DMS53 treated with DMSO at 0.1 percent for 48 hours (cell line): ENCODE measurements around the gene DCTN3.

Experiments used
- DNase-seq: peaks from one replicate; lab custom pipeline; 2025; ENCODE audit not compliant: unreplicated experiment; lab: John Stamatoyannopoulos, UW

The DCTN3 gene

DNA sequence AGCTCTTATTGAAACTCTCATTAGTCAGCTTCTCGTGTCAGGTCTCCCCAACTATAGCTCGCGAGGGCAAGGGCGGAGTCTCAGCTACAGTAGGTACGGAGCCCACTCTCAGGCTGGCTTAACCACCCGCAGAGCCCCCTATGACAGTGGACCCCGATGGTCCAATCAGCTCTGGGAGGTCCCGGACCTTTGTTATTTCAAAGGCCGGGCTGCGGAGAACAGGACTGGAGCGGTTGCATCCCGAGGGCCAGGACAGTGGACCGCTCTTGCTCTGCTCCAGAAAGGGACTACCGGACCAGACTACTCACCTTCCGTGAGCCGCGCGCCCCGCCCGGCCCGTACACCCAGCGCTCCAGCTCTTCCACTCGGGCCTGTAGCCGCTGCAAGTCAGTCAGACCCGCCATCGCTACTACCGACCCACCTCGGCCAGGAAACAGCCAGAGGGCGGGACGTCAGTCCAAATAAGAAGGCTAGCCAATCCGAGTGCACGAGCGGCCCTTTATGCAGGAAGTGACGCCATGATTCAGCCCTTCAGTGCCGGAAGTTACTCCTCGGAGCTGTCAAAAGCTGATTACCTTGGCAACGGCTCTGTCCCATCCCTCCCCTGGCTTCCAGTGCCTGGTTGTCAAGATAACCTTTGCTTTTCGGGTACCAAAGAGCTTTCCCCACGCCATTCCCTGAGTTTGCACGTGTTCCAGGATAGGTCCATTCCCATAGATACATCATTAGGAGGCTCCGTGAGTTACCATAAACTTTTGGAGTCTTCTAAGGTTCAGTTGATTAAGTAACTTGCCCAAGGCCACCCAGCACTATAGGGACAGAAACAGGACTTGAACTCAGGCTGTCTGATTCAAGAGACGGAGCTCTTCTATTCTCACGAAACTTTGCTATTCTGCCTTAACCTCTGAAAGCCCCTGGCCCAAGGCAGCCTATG lies at the start of gene DCTN3:
Gene DCTN3, minus strand, starts transcription at position 435 of the 934 bp plus-strand sequence. Its CDS starts 31 bp downstream, at position 404.
- DNase-seq: peak; percentile 76

DNA sequence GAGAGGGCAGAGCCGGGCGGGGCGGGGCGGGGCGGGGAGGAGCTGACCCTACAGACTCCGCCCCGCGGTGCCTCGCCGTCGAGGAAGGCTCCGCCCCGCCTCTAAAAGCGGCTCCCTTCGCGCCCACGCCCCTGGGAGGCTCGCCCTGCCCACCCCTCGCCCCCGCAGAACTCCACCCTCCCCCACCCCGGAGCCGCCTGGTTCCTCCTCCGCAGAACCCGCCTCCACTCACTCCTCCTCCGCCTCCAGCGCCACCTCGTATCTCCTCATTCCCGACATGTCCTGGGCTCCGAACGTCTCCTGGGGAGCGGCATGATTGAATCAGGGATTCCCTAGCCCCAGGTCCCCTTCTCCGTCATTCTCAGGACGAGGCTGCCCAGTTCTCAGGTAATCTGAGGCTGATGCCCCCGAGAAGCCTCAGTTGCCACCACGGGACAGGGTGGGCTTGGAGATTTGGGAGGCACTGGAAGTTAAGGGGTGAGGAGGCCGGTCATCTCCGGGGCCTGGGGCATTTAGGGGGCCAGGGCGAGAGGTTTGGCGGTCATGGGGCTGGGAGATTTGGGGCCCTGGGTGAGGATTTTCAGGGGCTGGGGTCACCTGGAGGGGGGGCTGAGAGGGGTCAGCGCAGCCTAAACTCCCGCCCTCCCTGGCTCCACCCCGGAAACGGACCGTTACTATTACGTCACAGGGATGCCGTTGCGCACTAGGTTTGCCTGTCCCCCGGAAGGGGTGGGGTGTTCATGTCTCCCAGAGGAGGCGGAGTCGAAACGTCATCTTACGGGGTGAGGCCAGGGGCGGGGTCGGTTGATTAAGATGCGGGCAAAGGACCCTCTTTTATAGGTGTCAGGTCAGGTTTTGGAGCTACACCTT lies 45.3 kb upstream of the DCTN3 start:
- peak; percentile 61 for DNase-seq

- no peak for DNase-seq
Observed at GRCh38 chr9:34665067-34665380, 44.7 kb upstream of the DCTN3 start.

DNA sequence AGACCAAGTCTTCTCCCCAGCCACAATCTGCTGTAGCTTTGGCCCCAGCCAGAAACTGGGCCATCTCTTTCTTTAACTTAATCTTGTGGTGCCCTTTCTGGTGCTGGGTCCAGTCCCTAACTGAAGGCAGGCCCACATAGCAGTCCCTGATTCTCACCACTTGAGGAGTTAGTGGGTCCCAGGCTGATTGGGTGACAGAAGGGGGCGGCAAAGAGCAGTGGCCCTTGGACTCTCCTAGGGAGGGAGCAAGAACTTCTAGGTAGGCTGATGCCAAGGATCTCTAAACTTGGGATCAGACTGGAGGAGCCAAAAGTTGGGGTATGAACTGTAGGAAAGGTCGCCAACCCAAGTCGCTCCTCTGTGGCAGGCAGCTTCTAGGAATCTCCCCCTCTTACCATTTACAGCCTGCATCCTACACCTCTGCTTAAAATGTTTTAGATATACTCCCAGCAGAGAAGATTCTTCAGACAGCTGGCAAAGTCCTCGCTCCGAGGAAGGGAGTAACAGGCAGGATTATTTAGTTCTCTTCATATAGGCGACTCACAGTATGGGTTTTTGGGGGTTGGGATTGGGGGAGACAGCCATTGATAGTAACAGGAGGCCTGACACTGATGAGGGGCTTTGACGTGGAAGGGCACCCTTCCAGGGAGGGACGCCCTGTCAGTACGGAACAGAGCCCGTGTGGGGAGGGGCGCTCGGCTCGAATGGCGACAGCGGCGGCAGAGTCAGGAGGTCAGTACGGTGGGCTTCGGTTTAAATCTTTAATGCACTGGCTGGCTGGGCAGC lies 44.2 kb upstream of the DCTN3 start:
- peak; percentile 16 for DNase-seq

GRCh38 chr9:34663303-34663605 lies 43.0 kb upstream of the DCTN3 start:
- DNase-seq: no peak

- no peak for DNase-seq
Observed at GRCh38 chr9:34662526-34663302, 42.4 kb upstream of the DCTN3 start, which contains the start of gene CCL27. TSS of gene CCL27 (minus strand) at chr9:34662657. CDS start at chr9:34662633, 24 bp downstream.

DNA sequence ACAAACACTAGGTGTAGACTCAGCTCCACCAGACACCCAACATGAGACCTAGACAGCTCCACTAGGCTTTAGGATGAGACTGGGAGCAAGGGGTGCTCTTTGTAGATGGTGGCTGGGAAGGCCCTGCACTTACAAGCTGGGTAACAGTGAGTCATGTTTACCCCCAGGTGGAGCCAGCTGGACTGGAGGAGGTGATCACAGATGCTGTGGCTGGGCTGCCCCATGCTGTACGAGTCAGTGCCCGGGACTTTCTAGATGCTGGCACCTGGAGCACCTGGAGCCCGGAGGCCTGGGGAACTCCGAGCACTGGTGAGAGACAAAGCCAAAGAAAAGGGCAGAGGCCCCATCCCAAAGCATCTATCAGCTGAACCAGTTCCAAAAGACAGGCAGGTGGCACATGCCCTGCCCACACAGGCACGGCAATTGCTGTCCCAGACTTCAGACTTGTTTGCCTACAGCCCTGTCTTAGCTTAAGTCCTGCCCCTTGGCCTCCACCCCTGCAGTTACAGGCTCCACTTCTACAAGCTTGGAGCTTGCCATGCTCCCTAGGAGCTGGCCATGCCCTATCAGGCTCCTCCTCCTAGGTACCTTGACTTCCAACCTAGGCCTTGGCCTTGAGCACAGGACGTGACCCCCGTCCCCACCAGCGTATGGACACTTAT lies 39.4 kb upstream of the DCTN3 start:
- peak; percentile 72 for DNase-seq

GRCh38 chr9:34658461-34658860 lies 38.2 kb upstream of the DCTN3 start:
- DNase-seq: no peak

DNA sequence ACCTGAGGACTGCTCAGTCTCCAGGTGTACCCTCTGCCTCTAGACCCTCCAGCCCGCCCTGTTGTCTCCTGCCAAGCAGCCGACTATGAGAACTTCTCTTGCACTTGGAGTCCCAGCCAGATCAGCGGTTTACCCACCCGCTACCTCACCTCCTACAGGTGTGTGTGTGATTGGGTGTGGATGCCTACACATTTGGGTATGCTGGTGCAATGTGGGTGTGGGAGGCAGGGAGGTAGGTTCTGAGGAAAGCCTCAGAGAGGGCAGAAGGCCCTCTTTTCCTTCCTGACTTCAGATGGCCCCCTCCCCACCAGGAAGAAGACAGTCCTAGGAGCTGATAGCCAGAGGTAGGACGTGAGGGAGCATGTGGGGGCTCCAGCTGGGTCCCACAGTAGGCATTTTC lies 36.7 kb upstream of the DCTN3 start:
- no peak for DNase-seq

DNA sequence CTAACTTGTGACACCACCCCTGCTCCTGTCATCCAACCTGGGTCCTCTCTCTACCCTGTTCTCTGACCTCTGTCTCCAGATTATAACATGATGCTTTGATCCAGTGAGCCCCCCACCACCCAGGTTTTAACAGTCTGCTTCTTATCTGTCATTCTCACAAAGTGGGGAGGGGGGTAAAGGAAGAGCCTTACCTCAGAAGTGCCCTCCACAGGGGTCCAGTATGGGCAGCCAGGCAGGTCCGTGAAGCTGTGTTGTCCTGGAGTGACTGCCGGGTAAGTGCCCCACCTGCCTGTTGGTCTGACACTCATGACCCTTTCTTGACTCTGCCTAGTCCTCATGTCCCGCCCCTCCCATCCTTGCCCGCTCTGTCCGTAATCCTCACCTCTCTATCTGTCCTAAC lies 35.1 kb upstream of the DCTN3 start:
- DNase-seq: no peak

- no peak for DNase-seq
Observed at GRCh38 chr9:34654323-34655051, 34.2 kb upstream of the DCTN3 start.

GRCh38 chr9:34653151-34654072 lies 33.1 kb upstream of the DCTN3 start:
- DNase-seq: no peak

DNA sequence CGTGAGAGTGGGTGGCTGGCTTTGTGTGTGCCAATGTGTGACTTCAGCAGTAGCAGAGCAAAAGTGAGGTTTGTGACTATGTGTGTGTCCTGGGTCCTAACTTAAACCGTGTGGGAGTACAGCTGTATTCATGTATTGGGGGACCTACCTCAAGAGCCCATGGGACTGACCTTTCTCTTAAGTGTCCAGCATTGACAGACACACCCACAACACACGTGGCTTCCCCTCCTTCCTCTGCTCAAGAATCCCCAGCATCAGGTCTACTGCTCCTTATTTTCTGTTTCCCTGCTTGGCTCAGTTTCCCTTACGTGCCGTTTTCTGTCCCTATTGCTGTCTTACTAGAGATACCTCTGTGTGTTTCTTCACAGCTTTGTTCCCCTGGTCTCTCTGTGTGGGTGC lies 32.3 kb upstream of the DCTN3 start:
- no peak for DNase-seq

DNA sequence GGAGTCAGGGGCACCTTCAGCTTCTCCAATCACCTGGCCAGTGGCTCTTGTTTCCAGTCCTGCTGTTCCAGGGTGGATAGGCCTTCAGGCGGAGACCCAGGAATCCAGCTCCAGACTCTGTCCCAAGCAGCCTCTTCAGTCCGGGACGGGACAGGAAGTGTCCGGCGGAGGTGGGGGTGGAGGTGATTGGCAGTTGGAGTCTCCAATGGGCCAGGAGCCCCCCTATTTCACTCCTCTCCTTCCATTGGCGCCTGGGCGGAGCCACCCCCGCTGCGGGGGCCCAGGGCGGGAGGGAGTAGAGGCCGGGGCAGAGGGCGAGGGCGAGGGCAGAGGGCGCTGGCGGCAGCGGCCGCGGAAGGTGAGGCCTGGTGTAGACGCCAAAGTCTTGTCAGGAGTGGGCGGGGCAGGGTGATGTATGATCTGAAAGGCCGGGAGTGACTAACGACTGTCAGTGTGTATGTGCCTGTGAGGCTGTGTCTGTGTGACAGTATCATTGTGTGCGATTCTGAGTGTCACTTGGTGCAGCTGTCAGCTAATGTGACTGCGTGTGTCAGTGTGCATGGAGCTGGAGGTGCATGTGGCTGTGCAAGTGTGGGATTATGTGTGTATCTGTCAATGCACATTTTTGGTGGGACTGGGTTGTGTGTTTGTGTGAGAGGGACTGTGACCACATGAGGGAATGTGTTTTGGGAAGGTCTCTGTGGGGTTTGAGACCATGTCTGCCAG lies 31.7 kb upstream of the DCTN3 start, which contains the start of gene IL11RA:
Gene IL11RA, plus strand, starts transcription at position 310 of the 726 bp plus-strand sequence. CDS start 3,033 bp downstream, outside the sequence.
- DNase-seq: peak; percentile 56

DNA sequence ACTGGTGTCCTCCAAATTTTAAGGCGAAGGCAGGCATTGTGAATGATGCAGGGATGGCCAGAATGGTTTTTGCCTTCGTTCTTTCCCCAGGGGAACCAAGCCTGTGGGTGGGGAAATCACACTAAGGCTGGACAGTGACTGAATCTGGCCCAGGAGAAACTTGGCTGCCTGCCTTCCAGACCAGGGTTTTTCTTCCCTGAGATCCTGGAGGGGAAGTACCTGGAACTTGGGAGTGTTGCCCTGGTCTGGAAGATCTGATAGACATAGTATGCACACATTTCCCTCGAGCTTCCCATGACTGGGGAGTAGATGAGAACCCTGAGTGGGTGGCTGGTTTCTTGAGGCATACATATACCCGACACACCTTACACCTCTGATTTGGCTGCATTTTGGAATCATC lies 31.0 kb upstream of the DCTN3 start:
- DNase-seq: no peak

- DNase-seq: no peak
Observed at GRCh38 chr9:34650816-34651215, 30.5 kb upstream of the DCTN3 start.

GRCh38 chr9:34648673-34649072 lies 28.4 kb upstream of the DCTN3 start:
- DNase-seq: no peak
